Vagina (tissue), 2 donors: ENCODE data around the gene CEBPG. TPM values are rescaled to one million over a fixed set of nuclear protein-coding genes. Genes with fewer than 3 reads are reported as not detected.

ENCODE experiments used
- DNase-seq, 2 donors: peaks; one replicate each; pipeline ENCODE4 v3.0.0-alpha.2; 2017; ENCODE audit errors: extremely low spot score in 2 of 2
- H3K27ac ChIP-seq: fragments of 200-600 bp; sonication (generic); one replicate; pipeline ENCODE4 v1.5.1; 2019
- H3K27me3 ChIP-seq: fragments of 200-600 bp; sonication (generic); one replicate; pipeline ENCODE4 v1.5.1; 2019
- H3K36me3 ChIP-seq, 2 donors: fragments of 200-600 bp; sonication (generic); one replicate each; pipeline ENCODE4 v1.5.1; 2017 to 2019
- H3K4me1 ChIP-seq: fragments of 200-600 bp; sonication (generic); one replicate; pipeline ENCODE4 v1.5.1; 2019
- H3K4me3 ChIP-seq, 2 donors: fragments of 200-600 bp; sonication (generic); 1 replicate in 1 of 2; 2 replicates in 1 of 2; pipeline ENCODE4 v1.5.1; 2016 to 2019
- H3K9me3 ChIP-seq: fragments of 200-600 bp; sonication (generic); one replicate; pipeline ENCODE4 v1.5.1; 2019
- CTCF ChIP-seq, 3 experiments: fragments of 450-650 bp in 2 of 3; fragments of 200-600 bp in 1 of 3; sonication (generic) in 1 of 3; IDR thresholded peaks; one replicate each; pipeline ENCODE4 v1.5.1; 2017 to 2019; ENCODE audit warnings: antibody characterized with exemption in 3 of 3, mild to moderate bottlenecking in 2 of 3, moderate library complexity in 2 of 3
- POLR2A ChIP-seq, 2 donors: fragments of 450-650 bp; IDR thresholded peaks; one replicate each; pipeline ENCODE4 v1.6.1; 2017; ENCODE audit warnings: antibody characterized with exemption in 2 of 2, mild to moderate bottlenecking in 2 of 2, moderate library complexity in 2 of 2
- POLR2AphosphoS5 ChIP-seq, 2 donors: sonication (generic); formaldehyde crosslinking; IDR thresholded peaks; one replicate each; pipeline ENCODE4 v1.9.0; 2017; ENCODE audit warnings: antibody characterized with exemption in 2 of 2, mild to moderate bottlenecking in 2 of 2, low read depth in 1 of 2; ENCODE audit not compliant: insufficient read depth in 1 of 2
- intact Hi-C: fragments of 100-400 bp; cut with DNase I; formaldehyde crosslinking; loops from one replicate; pipeline ENCODE4 v1.15.1; 2023
- total RNA-seq: library from RNA; depleted of rRNA; stranded (reverse); fragments of >200 nt; gene quantifications from one replicate; pipeline ENCODE4 v1.2.3, GENCODE V29; 2016

Gene CEBPG
- total RNA-seq, 1 donor from 2014 or later, result 20.9 TPM

DNA sequence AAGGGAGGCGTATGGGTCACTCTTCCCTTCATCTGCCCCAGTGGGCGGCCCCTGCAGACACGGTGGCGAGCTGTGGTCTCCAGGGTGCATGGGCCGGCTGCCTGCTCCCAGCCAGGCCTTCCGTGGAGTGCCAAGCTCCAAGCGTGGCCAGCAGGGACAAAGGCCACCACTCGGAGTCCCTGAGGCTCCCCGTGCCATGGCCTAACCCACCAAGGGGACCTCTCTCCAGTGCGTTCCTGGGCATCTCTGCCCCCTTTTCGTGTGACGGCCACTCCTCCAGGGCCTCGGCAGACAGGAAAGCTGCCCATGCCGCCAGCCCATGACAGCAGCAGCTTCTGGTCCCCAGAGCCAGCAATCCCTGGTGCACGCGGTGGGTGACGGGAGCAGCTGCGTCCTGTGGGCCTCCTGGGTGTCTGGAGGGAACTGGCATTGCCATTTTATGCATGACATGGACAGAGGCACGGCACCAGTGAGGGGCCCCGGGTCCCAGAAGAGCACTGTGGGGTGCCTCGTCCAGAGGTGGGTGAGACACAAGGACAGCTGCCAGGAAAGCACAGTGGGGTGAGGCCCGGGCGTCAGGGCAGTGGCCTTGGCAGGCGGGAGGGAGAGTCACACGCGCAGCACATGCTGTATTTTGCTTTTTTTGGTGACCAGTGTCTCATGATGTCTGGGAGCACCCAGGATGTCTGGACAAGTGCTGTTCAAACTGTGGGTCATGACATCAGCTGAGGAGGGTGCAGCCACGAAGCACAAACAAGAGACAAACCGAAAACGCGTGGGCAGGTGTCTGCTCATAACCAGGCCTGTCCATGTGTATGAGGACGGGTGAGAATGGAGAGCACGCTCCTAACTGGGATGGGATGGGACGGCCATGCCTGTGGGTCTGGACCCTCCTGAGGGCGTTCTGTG lies 32.3 kb downstream of the CEBPG start:
- Histone ChIP-seq H3K9me3 (no peaks in the 10 kb centered on the region), H3K36me3 (no peaks in the 10 kb centered on the region), H3K4me1 (peaks cover 14% of the 10 kb centered on the region), H3K27ac (peak overlapping the region; percentile 45), H3K4me3 (no peak overlapping the region), H3K27me3 (no peaks in the 10 kb centered on the region)
- no peak for DNase-seq
- intact Hi-C loops, result loop anchor here (2.0 kb wide), 1 partner anchor 165 kb away; no protein-coding TSS in a partner anchor
- TF ChIP-seq POLR2AphosphoS5 (IDR thresholded peaks at IDR 0.05; ENCODE audit: insufficient read depth in 1 of 2, low read depth in 1 of 2) (no peak), POLR2A (IDR thresholded peaks at IDR 0.05) (no peak), CTCF (IDR thresholded peaks at IDR 0.05) (no peak)

GRCh38 chr19:33406521-33407139 lies 33.1 kb downstream of the CEBPG start:
- TF ChIP-seq POLR2A (IDR thresholded peaks at IDR 0.05), result no peak
- TF ChIP-seq CTCF (IDR thresholded peaks at IDR 0.05), result peak; percentile 95 to 98 (median 96)
- TF ChIP-seq POLR2AphosphoS5 (IDR thresholded peaks at IDR 0.05; ENCODE audit: insufficient read depth in 1 of 2, low read depth in 1 of 2), result peak in 1 of 2 donors; percentile 26
- intact Hi-C loops, result loop anchor here (2.0 kb wide), 1 partner anchor 166 kb away; no protein-coding TSS in a partner anchor
- no peak for DNase-seq
- no peaks in the 10 kb centered on the region for H3K9me3 ChIP-seq
- no peaks in the 10 kb centered on the region for H3K27me3 ChIP-seq
- H3K4me1 ChIP-seq, result peaks cover 14% of the 10 kb centered on the region
- H3K4me3 ChIP-seq, result no peak overlapping the region
- H3K36me3 ChIP-seq, result no peaks in the 10 kb centered on the region
- no peak overlapping the region for H3K27ac ChIP-seq

DNA sequence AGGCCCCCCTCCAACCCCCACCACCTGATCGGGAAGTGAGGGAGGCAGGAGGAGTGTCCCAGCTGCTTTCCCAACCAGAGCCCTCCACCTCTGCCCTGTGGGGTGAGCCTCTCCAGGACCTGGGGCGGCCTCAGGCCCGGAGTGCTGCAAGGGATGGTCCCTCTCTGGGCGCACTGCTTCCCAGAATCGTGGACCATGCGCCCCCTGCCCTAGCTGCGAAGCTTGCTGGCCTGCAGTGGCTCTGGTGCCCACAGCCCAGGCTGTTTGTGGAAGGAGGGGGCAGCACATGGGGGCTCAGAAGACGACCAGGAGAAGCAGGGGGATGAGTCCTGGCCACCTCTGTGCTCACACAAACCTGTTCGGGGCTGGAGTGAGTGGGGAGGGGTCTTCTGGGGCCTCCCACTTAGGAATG lies 33.6 kb downstream of the CEBPG start:
- Histone ChIP-seq H3K9me3 (no peaks in the 10 kb centered on the region), H3K36me3 (no peaks in the 10 kb centered on the region), H3K4me1 (peaks cover 14% of the 10 kb centered on the region), H3K27me3 (no peaks in the 10 kb centered on the region), H3K27ac (no peak overlapping the region), H3K4me3 (no peak overlapping the region)
- TF ChIP-seq POLR2A (IDR thresholded peaks at IDR 0.05) (no peak), CTCF (IDR thresholded peaks at IDR 0.05) (peak in 1 of 3 experiments; percentile 52), POLR2AphosphoS5 (IDR thresholded peaks at IDR 0.05; ENCODE audit: insufficient read depth in 1 of 2, low read depth in 1 of 2) (peak in 1 of 2 donors; percentile 4)
- no peak for DNase-seq
- intact Hi-C loops, result loop anchor here (2.0 kb wide), 1 partner anchor 166 kb away; no protein-coding TSS in a partner anchor

DNA sequence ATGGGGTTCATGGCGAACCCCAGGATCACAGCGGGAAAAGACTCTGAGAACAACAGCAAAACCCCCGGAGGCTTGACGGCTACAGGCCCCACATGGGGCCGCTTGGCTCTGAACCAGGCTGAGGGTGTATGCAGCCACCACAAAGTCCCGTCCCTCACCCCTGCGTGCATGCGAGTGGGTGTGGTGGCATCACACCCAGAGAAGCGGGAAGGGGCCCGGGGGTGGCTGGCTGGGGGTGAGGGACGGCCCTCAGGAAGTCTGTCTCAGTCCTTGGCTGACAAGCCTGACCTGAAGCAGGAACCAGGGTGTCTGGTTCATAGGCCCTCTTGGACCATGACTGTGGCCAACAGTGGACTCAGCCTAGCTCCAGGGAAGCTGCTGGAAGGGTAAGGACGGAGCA lies 34.2 kb downstream of the CEBPG start:
- Histone ChIP-seq H3K4me1 (peaks cover 14% of the 10 kb centered on the region), H3K27me3 (no peaks in the 10 kb centered on the region), H3K4me3 (no peak overlapping the region), H3K27ac (no peak overlapping the region), H3K36me3 (no peaks in the 10 kb centered on the region), H3K9me3 (no peaks in the 10 kb centered on the region)
- no peak for DNase-seq
- no peak for TF ChIP-seq POLR2A (IDR thresholded peaks at IDR 0.05)
- TF ChIP-seq POLR2AphosphoS5 (IDR thresholded peaks at IDR 0.05; ENCODE audit: insufficient read depth in 1 of 2, low read depth in 1 of 2), result no peak
- no peak for TF ChIP-seq CTCF (IDR thresholded peaks at IDR 0.05)
- intact Hi-C loops, result loop anchor here (2.0 kb wide), 1 partner anchor 167 kb away; no protein-coding TSS in a partner anchor
